ENCODE results near the gene PWWP2B.

DNA sequence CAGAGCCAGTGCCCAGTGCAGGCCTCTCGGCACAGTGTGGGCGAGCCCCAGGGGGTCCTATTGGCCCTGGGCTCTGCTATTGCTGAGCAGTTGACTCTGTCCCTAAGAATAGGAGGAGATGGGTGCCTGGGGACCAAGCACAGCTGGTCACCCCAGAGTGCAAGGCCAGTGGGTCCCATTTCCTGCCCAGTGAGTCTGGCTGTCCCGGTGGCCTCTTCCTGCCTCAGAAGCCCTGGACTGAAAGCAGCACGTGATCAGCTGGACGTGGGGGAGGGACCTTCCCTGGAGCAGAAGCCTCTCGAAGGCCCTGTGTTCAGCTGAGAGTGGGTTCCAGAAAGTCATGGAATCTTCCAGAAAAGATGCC is 42.0 kb downstream of the PWWP2B start:
- TF ChIP-seq, protein P1, sequence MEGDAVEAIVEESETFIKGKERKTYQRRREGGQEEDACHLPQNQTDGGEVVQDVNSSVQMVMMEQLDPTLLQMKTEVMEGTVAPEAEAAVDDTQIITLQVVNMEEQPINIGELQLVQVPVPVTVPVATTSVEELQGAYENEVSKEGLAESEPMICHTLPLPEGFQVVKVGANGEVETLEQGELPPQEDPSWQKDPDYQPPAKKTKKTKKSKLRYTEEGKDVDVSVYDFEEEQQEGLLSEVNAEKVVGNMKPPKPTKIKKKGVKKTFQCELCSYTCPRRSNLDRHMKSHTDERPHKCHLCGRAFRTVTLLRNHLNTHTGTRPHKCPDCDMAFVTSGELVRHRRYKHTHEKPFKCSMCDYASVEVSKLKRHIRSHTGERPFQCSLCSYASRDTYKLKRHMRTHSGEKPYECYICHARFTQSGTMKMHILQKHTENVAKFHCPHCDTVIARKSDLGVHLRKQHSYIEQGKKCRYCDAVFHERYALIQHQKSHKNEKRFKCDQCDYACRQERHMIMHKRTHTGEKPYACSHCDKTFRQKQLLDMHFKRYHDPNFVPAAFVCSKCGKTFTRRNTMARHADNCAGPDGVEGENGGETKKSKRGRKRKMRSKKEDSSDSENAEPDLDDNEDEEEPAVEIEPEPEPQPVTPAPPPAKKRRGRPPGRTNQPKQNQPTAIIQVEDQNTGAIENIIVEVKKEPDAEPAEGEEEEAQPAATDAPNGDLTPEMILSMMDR (CRISPR knock-in tag; IDR thresholded peaks at IDR 0.05) = no peak
- TF ChIP-seq FOXP1 (IDR thresholded peaks at IDR 0.05) (no peak), FOXP1 (CRISPR knock-in tag; IDR thresholded peaks at IDR 0.05) (no peak), POLR2A (IDR thresholded peaks at IDR 0.05; ENCODE audit: insufficient read depth in 1 of 2, low read depth in 2 of 2, low read length in 2 of 2) (no peak), HMG20B (CRISPR knock-in tag; conservative IDR thresholded peaks at IDR 0.05) (no peak), CBFB (CRISPR knock-in tag; IDR thresholded peaks at IDR 0.05) (no peak), NFE2 (CRISPR knock-in tag; IDR thresholded peaks at IDR 0.05) (no peak), YY1 (IDR thresholded peaks at IDR 0.05; ENCODE audit: insufficient read depth, insufficient replicate concordance, low read depth, low read length) (no peak)
- TF ChIP-seq, protein P2, sequence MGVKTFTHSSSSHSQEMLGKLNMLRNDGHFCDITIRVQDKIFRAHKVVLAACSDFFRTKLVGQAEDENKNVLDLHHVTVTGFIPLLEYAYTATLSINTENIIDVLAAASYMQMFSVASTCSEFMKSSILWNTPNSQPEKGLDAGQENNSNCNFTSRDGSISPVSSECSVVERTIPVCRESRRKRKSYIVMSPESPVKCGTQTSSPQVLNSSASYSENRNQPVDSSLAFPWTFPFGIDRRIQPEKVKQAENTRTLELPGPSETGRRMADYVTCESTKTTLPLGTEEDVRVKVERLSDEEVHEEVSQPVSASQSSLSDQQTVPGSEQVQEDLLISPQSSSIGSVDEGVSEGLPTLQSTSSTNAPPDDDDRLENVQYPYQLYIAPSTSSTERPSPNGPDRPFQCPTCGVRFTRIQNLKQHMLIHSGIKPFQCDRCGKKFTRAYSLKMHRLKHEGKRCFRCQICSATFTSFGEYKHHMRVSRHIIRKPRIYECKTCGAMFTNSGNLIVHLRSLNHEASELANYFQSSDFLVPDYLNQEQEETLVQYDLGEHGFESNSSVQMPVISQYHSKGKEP (CRISPR knock-in tag; IDR thresholded peaks at IDR 0.05) = no peak
- TF ChIP-seq, protein P3, sequence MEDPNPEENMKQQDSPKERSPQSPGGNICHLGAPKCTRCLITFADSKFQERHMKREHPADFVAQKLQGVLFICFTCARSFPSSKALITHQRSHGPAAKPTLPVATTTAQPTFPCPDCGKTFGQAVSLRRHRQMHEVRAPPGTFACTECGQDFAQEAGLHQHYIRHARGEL (CRISPR knock-in tag; IDR thresholded peaks at IDR 0.05) = no peak
